GM21390 (cell line): ENCODE data around the gene CCDC186.
A peak's percentile ranks its signal among the peaks of the same experiment; 100 is the strongest.
"Not testable (repeated sequence)": the region's sequence is repeated elsewhere in the genome, so short reads cannot be mapped to it uniquely, and the experiment has no call there.

Experiments used
- ATAC-seq: cut with Tn5 transposase; IDR thresholded peaks from one replicate; pipeline ENCODE4 v1.9.1; 2021; ENCODE audit not compliant: unreplicated experiment

CCDC186 gene

GRCh38 chr10:114174695-114175188 lies 739 bp upstream of the CCDC186 start:
- ATAC-seq: peak; percentile 8

GRCh38 chr10:114173603-114173920 lies 441 bp downstream of the CCDC186 start:
- peak; percentile 5 for ATAC-seq

DNA sequence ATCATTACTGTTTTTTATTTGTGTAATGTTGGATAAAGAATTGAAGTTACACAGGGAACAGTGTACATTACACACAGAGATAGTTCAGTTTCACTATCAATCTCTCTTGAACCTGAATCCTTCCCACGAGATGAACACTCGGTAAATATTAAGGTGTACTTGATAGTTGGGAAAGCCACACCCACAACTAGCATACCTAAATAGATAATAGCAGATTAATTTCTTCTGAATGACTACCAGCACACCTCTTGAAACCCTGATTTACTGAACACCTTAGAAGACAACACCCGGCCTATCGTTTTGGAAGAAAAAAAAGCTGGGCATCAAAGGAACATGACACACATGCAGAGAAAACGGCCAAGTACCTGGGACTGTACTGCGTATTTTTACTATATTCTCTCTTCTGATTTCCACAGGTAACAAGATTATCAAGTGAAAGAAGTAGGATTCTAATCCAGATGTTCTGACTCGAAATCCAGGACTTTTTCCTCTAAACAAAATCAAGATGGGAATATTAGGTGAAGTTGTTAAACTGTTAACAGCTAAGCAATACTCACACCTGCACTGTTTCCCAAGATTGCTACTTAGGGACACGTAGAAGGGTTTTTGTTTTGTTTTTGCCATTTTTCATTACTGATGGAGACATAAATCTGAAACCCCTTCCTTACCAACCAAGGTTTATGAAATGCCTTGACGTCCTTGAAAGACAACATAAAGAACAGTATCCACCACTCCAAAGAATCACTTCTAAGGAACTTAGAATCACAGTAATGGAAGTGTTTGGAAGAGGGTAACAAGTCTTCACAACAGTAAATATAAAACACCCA lies 1.0 kb downstream of the CCDC186 start:
- ATAC-seq: no peak

DNA sequence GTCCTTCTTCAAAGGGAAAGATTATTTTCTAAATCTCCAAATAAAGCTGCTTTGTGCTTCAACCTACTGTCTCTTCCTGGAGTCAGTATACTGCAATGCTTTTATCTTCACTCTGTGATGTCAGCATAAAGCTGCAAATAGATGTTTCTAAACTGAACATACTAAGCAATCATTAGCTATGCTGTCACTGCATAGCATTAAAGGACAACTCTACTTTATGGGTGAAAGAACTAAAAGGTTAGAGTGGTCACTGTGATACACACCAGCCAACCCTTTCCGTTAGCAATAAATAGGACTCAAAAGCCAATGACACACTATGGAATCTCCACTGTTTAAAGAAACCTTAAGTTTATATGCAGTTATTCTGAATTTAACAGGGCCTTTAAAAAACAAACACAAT lies 1.8 kb downstream of the CCDC186 start:
- ATAC-seq: no peak

GRCh38 chr10:114168450-114169009 lies 5.5 kb downstream of the CCDC186 start:
- ATAC-seq: no peak

DNA sequence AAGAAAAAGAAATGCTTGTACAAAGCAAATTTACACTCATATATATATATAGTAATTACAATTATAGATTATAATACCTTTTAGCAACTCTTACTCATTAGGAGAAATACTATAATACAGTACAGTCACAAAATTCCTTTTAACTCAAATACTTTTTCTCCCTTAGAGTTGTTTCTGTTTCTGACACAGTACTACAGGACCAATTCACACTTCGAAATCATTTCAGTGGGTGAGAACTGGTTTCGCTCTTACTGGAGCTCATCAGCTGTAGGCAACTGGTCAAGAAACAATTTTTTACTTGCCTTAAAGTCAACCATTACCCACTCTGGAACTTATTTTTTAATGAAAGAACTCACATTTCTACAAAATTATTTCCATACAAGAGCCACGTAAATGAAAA lies 6.0 kb downstream of the CCDC186 start:
- ATAC-seq: no peak

- no peak for ATAC-seq
Measured at GRCh38 chr10:114166494-114166893, 7.5 kb downstream of the CCDC186 start.

DNA sequence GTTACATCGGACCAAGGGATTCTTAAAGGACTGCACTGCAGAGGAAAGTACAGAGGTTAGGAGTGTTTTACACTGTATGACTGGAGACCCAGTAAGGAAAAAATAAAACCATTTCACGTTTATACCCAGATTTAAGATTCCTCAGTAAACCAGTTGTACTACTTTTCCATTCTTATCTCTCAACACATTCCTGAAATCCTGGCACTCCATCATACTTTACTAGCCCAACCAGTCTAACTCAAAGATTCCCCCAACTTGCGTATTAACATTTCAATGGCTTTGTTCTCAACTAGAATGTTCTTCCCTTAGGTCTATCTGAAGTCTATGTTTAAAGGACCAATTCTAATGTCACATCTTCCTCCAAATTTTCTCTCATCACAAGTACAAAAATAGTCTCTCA lies 8.0 kb downstream of the CCDC186 start:
- ATAC-seq: no peak

GRCh38 chr10:114163062-114163461 lies 10.9 kb downstream of the CCDC186 start:
- ATAC-seq: no peak

GRCh38 chr10:114157912-114158311 lies 16.1 kb downstream of the CCDC186 start:
- no peak for ATAC-seq

DNA sequence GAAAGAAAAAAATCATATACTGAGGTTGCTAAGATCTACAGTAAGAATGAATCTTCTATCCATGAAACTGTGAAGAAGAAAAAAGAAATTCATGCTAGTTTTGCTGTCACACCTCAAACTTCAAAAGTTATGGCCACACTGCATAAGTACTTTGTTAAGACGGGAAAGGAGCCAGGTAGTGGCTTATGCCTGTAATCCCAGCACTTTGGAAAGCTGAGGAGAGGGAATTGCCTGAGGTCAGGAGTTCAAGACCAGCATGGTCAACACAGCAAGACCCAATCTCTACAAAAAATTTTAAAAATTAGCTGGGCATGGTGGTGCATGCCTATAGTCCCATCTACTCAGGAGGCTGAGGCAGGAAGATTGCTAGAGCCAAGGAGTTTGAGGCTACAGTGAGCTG lies 22.1 kb downstream of the CCDC186 start:
- ATAC-seq: no peak

- ATAC-seq: no peak
Measured at GRCh38 chr10:114151486-114151885, 22.5 kb downstream of the CCDC186 start.

GRCh38 chr10:114149476-114149875 lies 24.5 kb downstream of the CCDC186 start:
- not testable (repeated sequence) for ATAC-seq

- no peak for ATAC-seq
Measured at GRCh38 chr10:114143160-114143559, 30.8 kb downstream of the CCDC186 start.

DNA sequence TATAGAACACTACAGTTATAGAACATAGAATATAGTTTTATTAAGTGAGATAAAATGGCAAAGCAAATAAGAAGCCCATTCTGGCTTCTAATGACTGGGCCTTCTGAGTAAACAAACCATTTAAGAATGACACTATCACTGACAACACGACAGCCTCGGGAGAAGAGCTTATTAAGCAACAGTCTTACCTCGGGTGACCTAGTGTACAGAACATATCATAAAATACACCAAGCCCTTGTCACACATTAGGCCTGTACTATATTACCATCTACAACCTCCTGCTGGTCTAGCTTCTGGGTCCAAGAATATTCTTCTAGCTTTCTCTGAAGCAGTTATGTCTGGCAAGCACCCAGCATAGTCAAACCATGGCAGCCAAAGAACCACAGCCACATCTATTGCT lies 32.0 kb downstream of the CCDC186 start:
- no peak for ATAC-seq

GRCh38 chr10:114140827-114141226 lies 33.2 kb downstream of the CCDC186 start:
- not testable (repeated sequence) for ATAC-seq

DNA sequence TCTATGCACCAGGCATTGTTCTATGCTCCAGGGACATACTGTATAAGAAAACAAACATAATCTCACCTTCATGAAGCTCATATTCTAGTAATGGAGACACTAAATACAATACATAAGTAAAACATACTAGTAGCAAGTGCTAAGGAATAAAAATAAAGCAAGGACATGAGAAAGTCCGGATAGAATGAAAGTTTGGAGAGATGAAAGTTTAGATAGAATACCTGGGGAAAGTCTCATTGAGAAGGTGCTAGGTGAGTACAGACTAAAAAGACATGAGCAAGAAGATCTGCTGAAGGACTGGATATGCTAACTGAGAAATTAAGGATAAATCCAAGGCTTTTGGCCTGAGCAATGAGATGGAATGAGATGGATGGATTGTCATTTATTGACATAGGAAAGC lies 34.0 kb downstream of the CCDC186 start:
- no peak for ATAC-seq

- no peak for ATAC-seq
Measured at GRCh38 chr10:114138581-114138980, 35.4 kb downstream of the CCDC186 start.

GRCh38 chr10:114135476-114135875 lies 38.5 kb downstream of the CCDC186 start:
- no peak for ATAC-seq

DNA sequence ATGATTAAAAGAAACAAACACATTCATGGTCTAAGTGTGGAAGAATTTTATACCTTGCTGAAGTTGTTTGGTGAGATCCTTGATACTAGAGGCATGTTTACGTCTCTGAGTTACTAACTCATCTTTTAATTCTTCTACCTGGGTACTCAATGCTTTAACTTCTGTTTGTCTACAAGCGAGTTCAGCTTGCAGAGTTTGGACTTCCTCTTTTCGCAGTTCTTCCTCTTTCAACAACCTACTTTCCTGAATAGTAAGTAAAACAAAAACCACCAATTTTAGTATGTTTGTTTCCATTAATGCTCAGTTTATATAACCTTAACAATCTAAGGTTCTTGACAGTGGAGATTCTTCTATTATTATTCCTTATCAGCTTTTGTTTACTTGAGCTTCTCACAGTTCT lies 42.9 kb downstream of the CCDC186 start:
- peak; percentile 66 for ATAC-seq

DNA sequence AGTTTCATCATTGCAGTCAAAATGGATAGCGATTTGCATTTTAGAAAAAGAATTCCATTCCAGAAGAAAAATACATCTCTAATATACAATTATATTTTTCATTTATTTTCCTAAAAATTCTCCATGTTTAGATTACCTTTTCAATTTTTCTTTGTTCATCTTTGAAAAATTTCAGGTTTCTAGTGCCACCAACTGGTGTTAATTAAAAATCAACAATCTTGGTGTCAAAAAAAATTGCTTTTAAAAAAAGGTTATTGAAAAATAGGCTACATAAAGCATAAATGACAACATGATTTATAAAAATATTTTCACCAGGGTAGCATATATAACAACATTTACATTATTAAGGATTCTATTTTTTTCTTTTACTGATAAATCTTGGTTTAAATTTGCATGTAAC lies 53.0 kb downstream of the CCDC186 start:
- no peak for ATAC-seq

DNA sequence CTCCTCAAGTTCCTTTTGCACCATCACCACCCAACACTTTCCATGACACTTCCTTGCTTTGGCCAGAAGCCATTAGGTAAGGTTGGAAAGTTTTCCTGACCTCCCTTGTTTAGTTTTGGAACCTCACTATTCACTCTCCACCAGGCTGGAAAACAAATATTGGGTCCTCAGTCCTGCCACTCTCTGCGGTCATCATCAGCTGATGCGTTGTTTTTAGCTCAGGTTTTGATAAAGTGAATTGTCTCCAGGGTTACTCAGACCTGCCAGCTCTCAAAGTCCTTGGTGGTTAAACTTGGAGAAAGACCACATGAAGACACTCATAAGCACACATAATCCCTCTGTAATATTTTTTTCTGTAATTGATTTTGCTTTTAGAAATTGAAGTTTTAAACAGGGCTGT lies 55.5 kb downstream of the CCDC186 start:
- no peak for ATAC-seq

GRCh38 chr10:114117728-114118127 lies 56.3 kb downstream of the CCDC186 start:
- no peak for ATAC-seq
